Measurements from ENCODE around the gene MUC7.
"Not testable (repeated sequence)": the region's sequence is repeated elsewhere in the genome, so short reads cannot be mapped to it uniquely, and the experiment has no call there.

MUC7 gene

DNA sequence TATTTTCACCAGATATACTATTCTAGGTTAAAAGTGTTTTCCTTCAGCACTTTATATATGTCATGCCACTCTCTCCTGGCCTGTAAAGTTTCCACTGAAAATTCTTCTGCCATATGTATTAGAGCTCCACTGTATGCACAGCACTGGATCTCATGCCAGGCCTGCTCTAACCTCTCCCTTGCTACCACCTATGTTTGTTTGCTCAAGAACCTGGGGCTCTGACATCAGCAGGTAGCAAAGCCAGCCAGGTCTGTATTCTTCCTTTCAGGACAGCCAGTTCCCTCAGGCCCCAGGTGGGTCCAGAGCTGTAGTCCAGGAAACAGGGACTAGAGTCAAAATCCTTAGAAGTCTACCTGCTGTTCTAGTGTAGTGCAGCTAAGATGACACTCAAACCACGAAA lies 19.1 kb upstream of the MUC7 start:
- TF ChIP-seq, protein P1, sequence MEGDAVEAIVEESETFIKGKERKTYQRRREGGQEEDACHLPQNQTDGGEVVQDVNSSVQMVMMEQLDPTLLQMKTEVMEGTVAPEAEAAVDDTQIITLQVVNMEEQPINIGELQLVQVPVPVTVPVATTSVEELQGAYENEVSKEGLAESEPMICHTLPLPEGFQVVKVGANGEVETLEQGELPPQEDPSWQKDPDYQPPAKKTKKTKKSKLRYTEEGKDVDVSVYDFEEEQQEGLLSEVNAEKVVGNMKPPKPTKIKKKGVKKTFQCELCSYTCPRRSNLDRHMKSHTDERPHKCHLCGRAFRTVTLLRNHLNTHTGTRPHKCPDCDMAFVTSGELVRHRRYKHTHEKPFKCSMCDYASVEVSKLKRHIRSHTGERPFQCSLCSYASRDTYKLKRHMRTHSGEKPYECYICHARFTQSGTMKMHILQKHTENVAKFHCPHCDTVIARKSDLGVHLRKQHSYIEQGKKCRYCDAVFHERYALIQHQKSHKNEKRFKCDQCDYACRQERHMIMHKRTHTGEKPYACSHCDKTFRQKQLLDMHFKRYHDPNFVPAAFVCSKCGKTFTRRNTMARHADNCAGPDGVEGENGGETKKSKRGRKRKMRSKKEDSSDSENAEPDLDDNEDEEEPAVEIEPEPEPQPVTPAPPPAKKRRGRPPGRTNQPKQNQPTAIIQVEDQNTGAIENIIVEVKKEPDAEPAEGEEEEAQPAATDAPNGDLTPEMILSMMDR (conservative IDR thresholded peaks at IDR 0.05): no peak
- no peak overlapping the region for H3K27ac ChIP-seq

GRCh38 chr4:70463335-70463734 lies 8.7 kb upstream of the MUC7 start:
- TF ChIP-seq, protein P1 (conservative IDR thresholded peaks at IDR 0.05): no peak
- H3K27ac ChIP-seq: no peak overlapping the region

GRCh38 chr4:70473679-70474078 lies 1.7 kb downstream of the MUC7 start:
- TF ChIP-seq, protein P1 (conservative IDR thresholded peaks at IDR 0.05): no peak
- H3K27ac ChIP-seq: no peak overlapping the region

DNA sequence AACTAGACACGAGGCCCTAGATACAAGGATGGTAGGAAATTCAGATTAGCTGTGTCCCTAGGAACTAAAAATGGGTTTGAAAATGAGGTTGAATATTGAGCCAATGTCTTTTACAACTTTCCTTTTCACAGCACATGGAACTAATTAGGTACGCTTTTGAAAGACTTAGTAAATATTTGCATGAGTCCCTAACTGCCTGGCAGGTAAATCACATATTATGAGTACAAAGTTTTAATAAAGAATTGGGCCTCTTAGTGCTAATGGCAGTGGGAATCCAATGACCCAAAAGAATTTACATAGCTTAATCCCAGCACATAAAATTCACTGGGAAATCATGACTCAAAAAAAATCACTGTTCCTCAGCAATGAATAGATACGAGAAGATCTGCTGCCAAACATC lies 16.8 kb downstream of the MUC7 start:
- TF ChIP-seq, protein P1 (conservative IDR thresholded peaks at IDR 0.05): no peak
- peak overlapping the region; percentile 21 for H3K27ac ChIP-seq

DNA sequence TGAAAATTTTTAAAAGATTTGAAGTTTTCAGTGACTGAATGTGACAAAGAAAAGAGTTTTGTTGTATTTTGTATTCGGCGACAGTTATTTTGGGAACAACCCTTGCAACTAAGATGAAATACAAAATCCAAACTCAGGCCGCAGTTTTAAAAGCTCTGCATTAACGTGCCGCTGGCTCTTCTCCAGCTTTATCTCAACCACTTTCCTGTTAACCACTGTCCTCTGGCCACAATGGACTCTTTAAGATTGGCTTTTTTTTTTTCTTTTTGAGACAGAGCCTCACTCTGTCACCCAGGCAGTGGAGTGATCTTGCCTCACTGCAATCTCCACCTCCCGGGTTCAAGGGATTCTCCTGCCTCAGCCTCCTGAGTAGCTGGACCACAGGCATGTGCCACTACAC lies 24.2 kb downstream of the MUC7 start:
- TF ChIP-seq, protein P1 (conservative IDR thresholded peaks at IDR 0.05): no peak
- no peak overlapping the region for H3K27ac ChIP-seq

GRCh38 chr4:70501838-70502237 lies 29.8 kb downstream of the MUC7 start:
- H3K27ac ChIP-seq: not testable (repeated sequence)

- TF ChIP-seq, protein P1 (conservative IDR thresholded peaks at IDR 0.05): no peak
- no peak overlapping the region for H3K27ac ChIP-seq
These were observed 32.7 kb downstream of the MUC7 start for GRCh38 chr4:70504733-70505132.

- TF ChIP-seq, protein P1 (conservative IDR thresholded peaks at IDR 0.05): peak; percentile 100
- H3K27ac ChIP-seq: no peak overlapping the region
These were observed 33.3 kb downstream of the MUC7 start for GRCh38 chr4:70505151-70505748.
